ENCODE results near the gene VWC2L. TPM values are rescaled to one million over a fixed set of nuclear protein-coding genes. Genes with fewer than 3 reads are reported as not detected.

VWC2L gene
- total RNA-seq, 2 donors from 2014 or later = not detected

- Mint-ChIP-seq H3K27me3 (ENCODE audit: insufficient read depth) (no peaks in the 10 kb centered on the region), H3K4me3 (no peak overlapping the region), H3K4me1 (peaks cover 8% of the 10 kb centered on the region), H3K9me3 (no peaks in the 10 kb centered on the region), H3K36me3 (ENCODE audit: low read depth) (no peaks in the 10 kb centered on the region), H3K27ac (no peak overlapping the region)
- Histone ChIP-seq H3K4me3 (ENCODE audit: low read length) (no peak overlapping the region), H3K36me3 (ENCODE audit: control insufficient read depth, insufficient read depth, low read length) (no peaks in the 10 kb centered on the region), H3K4me1 (ENCODE audit: control insufficient read depth, insufficient read depth, low read length) (no peaks in the 10 kb centered on the region), H3K27me3 (ENCODE audit: control insufficient read depth, insufficient read depth, low read length, poor library complexity, severe bottlenecking) (no peaks in the 10 kb centered on the region), H3K27ac (ENCODE audit: low read depth, low read length) (no peak overlapping the region), H3K9me3 (ENCODE audit: control insufficient read depth, low read length) (no peaks in the 10 kb centered on the region), H3K9ac (ENCODE audit: extremely low read depth, low read length, poor library complexity, severe bottlenecking) (no peak overlapping the region)
- WGBS, 2 experiments (ENCODE audit: insufficient coverage in 1 of 2, insufficient read length in 1 of 2) = 67 to 78% methylated on average over 3 to 5 of the region's 5 CpGs
- DNase-seq = no peak
- no peak for TF ChIP-seq CTCF (conservative IDR thresholded peaks at IDR 0.05)
Measured at GRCh38 chr2:214519258-214519818, 108.5 kb downstream of the VWC2L start.

- no peaks in the 10 kb centered on the region for H3K9me3 Mint-ChIP-seq
- WGBS, 2 experiments (ENCODE audit: insufficient coverage in 1 of 2, insufficient read length in 1 of 2) = 80 to 96% methylated on average over 2 to 5 of the region's 5 CpGs
- Histone ChIP-seq H3K4me3 (ENCODE audit: low read length) (no peak overlapping the region), H3K27me3 (ENCODE audit: control insufficient read depth, insufficient read depth, low read length, poor library complexity, severe bottlenecking) (no peaks in the 10 kb centered on the region), H3K9ac (ENCODE audit: extremely low read depth, low read length, poor library complexity, severe bottlenecking) (no peak overlapping the region), H3K4me1 (ENCODE audit: control insufficient read depth, insufficient read depth, low read length) (no peaks in the 10 kb centered on the region), H3K36me3 (ENCODE audit: control insufficient read depth, insufficient read depth, low read length) (no peaks in the 10 kb centered on the region), H3K9me3 (ENCODE audit: control insufficient read depth, low read length) (no peaks in the 10 kb centered on the region), H3K27ac (ENCODE audit: low read depth, low read length) (no peak overlapping the region)
- no peak overlapping the region for H3K27ac Mint-ChIP-seq
- H3K27me3 Mint-ChIP-seq (ENCODE audit: insufficient read depth) = no peaks in the 10 kb centered on the region
- TF ChIP-seq CTCF (conservative IDR thresholded peaks at IDR 0.05) = no peak
- no peaks in the 10 kb centered on the region for H3K36me3 Mint-ChIP-seq (ENCODE audit: low read depth)
- no peak overlapping the region for H3K4me3 Mint-ChIP-seq
- H3K4me1 Mint-ChIP-seq = no peaks in the 10 kb centered on the region
- no peak for DNase-seq
Measured at GRCh38 chr2:214529021-214529420, 118.2 kb downstream of the VWC2L start.

DNA sequence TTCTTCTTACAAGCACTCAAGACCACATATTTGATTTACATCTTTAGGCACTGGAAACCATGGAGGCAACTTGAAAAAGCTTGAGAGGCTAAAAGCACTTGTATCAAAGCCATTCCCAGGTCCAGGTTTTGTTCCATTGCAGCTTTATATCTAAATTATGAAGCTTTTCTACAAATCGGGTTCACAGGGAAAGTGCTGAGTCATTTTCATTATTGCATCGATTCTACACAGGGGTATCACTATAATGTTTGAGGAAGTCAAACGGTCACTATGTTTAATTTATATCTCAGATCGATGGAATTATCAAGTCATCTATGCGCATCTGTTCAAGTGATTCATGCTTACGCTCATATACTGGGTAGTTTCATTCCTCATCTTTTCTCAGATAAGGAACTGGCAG, 118.7 kb downstream of the VWC2L start:
- Mint-ChIP-seq H3K4me3 (no peak overlapping the region), H3K36me3 (ENCODE audit: low read depth) (no peaks in the 10 kb centered on the region), H3K9me3 (no peaks in the 10 kb centered on the region), H3K27me3 (ENCODE audit: insufficient read depth) (no peaks in the 10 kb centered on the region), H3K27ac (no peak overlapping the region), H3K4me1 (no peaks in the 10 kb centered on the region)
- H3K27me3 ChIP-seq (ENCODE audit: control insufficient read depth, insufficient read depth, low read length, poor library complexity, severe bottlenecking) = no peaks in the 10 kb centered on the region
- no peaks in the 10 kb centered on the region for H3K9me3 ChIP-seq (ENCODE audit: control insufficient read depth, low read length)
- no peaks in the 10 kb centered on the region for H3K36me3 ChIP-seq (ENCODE audit: control insufficient read depth, insufficient read depth, low read length)
- no peak overlapping the region for H3K27ac ChIP-seq (ENCODE audit: low read depth, low read length)
- DNase-seq = no peak
- no peak for TF ChIP-seq CTCF (conservative IDR thresholded peaks at IDR 0.05)
- WGBS, 2 experiments (ENCODE audit: insufficient coverage in 1 of 2, insufficient read length in 1 of 2) = 95 to 98% methylated on average over 5 of the region's 6 CpGs
- no peak overlapping the region for H3K4me3 ChIP-seq (ENCODE audit: low read length)
- no peaks in the 10 kb centered on the region for H3K4me1 ChIP-seq (ENCODE audit: control insufficient read depth, insufficient read depth, low read length)
- H3K9ac ChIP-seq (ENCODE audit: extremely low read depth, low read length, poor library complexity, severe bottlenecking) = no peak overlapping the region

Data from endodermal cell (in vitro differentiated cells).